HAP-1 (cell line): ENCODE measurements around the gene MYOCD.
"Not testable (repeated sequence)": the region's sequence is repeated elsewhere in the genome, so short reads cannot be mapped to it uniquely, and the experiment has no call there.

Source experiments
- DNase-seq, 2 experiments: peaks; one replicate each; pipeline ENCODE4 v3.0.0-alpha.2; 2016 to 2020; ENCODE audit warnings: low spot score in 2 of 2
- H3K27me3 ChIP-seq: fragments of 250-450 bp; sonication (Bioruptor Pico); 2 replicates; pipeline ENCODE4 v1.5.1; 2020; ENCODE audit warnings: low read depth, mild to moderate bottlenecking, moderate library complexity
- H3K36me3 ChIP-seq: fragments of 250-450 bp; sonication (Bioruptor Pico); replicated peaks from 2 replicates; pipeline ENCODE4 v1.5.1; 2020; ENCODE audit warnings: mild to moderate bottlenecking
- H3K4me1 ChIP-seq: fragments of 250-450 bp; sonication (Bioruptor Pico); 2 replicates; pipeline ENCODE4 v1.5.1; 2020; ENCODE audit warnings: mild to moderate bottlenecking
- H3K4me3 ChIP-seq: fragments of 250-450 bp; sonication (Bioruptor Pico); 2 replicates; pipeline ENCODE4 v1.5.1; 2020; ENCODE audit warnings: mild to moderate bottlenecking, moderate library complexity
- H3K9me3 ChIP-seq: fragments of 250-450 bp; sonication (Bioruptor Pico); 2 replicates; pipeline ENCODE4 v1.5.1; 2020; ENCODE audit warnings: mild to moderate bottlenecking, moderate library complexity
- in situ Hi-C: fragments of 300-500 bp; cut with MboI; formaldehyde crosslinking; loops from 3 replicates; pipeline ENCODE4 v1.14.3; 2020; ENCODE audit warnings: low sequenced_read_pairs, inconsistent platforms, mixed read lengths

MYOCD gene

GRCh38 chr17:12634789-12635414 is 30.8 kb upstream of the MYOCD start:
- no peak for DNase-seq
- in situ Hi-C loops, result no loop called here
- Histone ChIP-seq H3K4me1 (peaks cover 5% of the 10 kb centered on the region), H3K9me3 (no peaks in the 10 kb centered on the region), H3K4me3 (no peak overlapping the region), H3K36me3 (no peaks in the 10 kb centered on the region), H3K27me3 (no peaks in the 10 kb centered on the region)

GRCh38 chr17:12635996-12636395 is 29.7 kb upstream of the MYOCD start:
- DNase-seq, H3K9me3 ChIP-seq, H3K4me1 ChIP-seq, in situ Hi-C loops, H3K27me3 ChIP-seq, H3K4me3 ChIP-seq, H3K36me3 ChIP-seq: not testable (repeated sequence)

- no peak for DNase-seq
- in situ Hi-C loops, result no loop called here
- Histone ChIP-seq H3K4me1 (no peaks in the 10 kb centered on the region), H3K9me3 (no peaks in the 10 kb centered on the region), H3K27me3 (no peaks in the 10 kb centered on the region), H3K4me3 (no peak overlapping the region), H3K36me3 (no peaks in the 10 kb centered on the region)
Measured at GRCh38 chr17:12637015-12637414, 28.7 kb upstream of the MYOCD start.

GRCh38 chr17:12637745-12638651 is 27.7 kb upstream of the MYOCD start:
- in situ Hi-C loops, result no loop called here

GRCh38 chr17:12640364-12640763 is 25.3 kb upstream of the MYOCD start:
- in situ Hi-C loops, result no loop called here
- no peaks in the 10 kb centered on the region for H3K4me1 ChIP-seq

More at GRCh38 chr17:12637745-12638651, 27.7 kb upstream of the MYOCD start:
- DNase-seq, result no peak
- no peak overlapping the region for H3K4me3 ChIP-seq
- no peaks in the 10 kb centered on the region for H3K9me3 ChIP-seq
- no peaks in the 10 kb centered on the region for H3K4me1 ChIP-seq
- H3K27me3 ChIP-seq, result no peaks in the 10 kb centered on the region
- H3K36me3 ChIP-seq, result no peaks in the 10 kb centered on the region

GRCh38 chr17:12641084-12641483 is 24.6 kb upstream of the MYOCD start:
- no peak for DNase-seq
- Histone ChIP-seq H3K27me3 (no peaks in the 10 kb centered on the region), H3K36me3 (no peaks in the 10 kb centered on the region), H3K9me3 (no peaks in the 10 kb centered on the region), H3K4me1 (no peaks in the 10 kb centered on the region), H3K4me3 (no peak overlapping the region)
- in situ Hi-C loops, result no loop called here

More at GRCh38 chr17:12640364-12640763, 25.3 kb upstream of the MYOCD start:
- no peaks in the 10 kb centered on the region for H3K27me3 ChIP-seq
- no peak for DNase-seq
- no peaks in the 10 kb centered on the region for H3K36me3 ChIP-seq
- H3K4me3 ChIP-seq, result no peak overlapping the region
- no peaks in the 10 kb centered on the region for H3K9me3 ChIP-seq

GRCh38 chr17:12642034-12642433 is 23.7 kb upstream of the MYOCD start:
- no peaks in the 10 kb centered on the region for H3K4me1 ChIP-seq
- H3K27me3 ChIP-seq, result no peaks in the 10 kb centered on the region
- H3K36me3 ChIP-seq, result no peaks in the 10 kb centered on the region
- in situ Hi-C loops, result no loop called here
- DNase-seq, result no peak
- no peaks in the 10 kb centered on the region for H3K9me3 ChIP-seq
- H3K4me3 ChIP-seq, result no peak overlapping the region

GRCh38 chr17:12643822-12644221 is 21.9 kb upstream of the MYOCD start:
- in situ Hi-C loops, result no loop called here
- no peak overlapping the region for H3K4me3 ChIP-seq
- DNase-seq, result no peak
- no peaks in the 10 kb centered on the region for H3K27me3 ChIP-seq
- H3K9me3 ChIP-seq, result no peaks in the 10 kb centered on the region
- no peaks in the 10 kb centered on the region for H3K4me1 ChIP-seq
- H3K36me3 ChIP-seq, result no peaks in the 10 kb centered on the region

- Histone ChIP-seq H3K27me3 (no peaks in the 10 kb centered on the region), H3K4me3 (no peak overlapping the region), H3K36me3 (no peaks in the 10 kb centered on the region), H3K9me3 (no peaks in the 10 kb centered on the region), H3K4me1 (no peaks in the 10 kb centered on the region)
- no peak for DNase-seq
- in situ Hi-C loops, result no loop called here
Measured at GRCh38 chr17:12644623-12645022, 21.1 kb upstream of the MYOCD start.

GRCh38 chr17:12646761-12647422 is 18.8 kb upstream of the MYOCD start:
- Histone ChIP-seq H3K27me3 (no peaks in the 10 kb centered on the region), H3K9me3 (no peaks in the 10 kb centered on the region), H3K36me3 (no peaks in the 10 kb centered on the region), H3K4me1 (no peaks in the 10 kb centered on the region), H3K4me3 (no peak overlapping the region)
- in situ Hi-C loops, result no loop called here
- DNase-seq, result no peak

GRCh38 chr17:12648498-12648897 is 17.2 kb upstream of the MYOCD start:
- in situ Hi-C loops, result no loop called here
- no peaks in the 10 kb centered on the region for H3K36me3 ChIP-seq
- no peaks in the 10 kb centered on the region for H3K4me1 ChIP-seq
- H3K4me3 ChIP-seq, result no peak overlapping the region
- no peaks in the 10 kb centered on the region for H3K9me3 ChIP-seq
- DNase-seq, result no peak
- no peaks in the 10 kb centered on the region for H3K27me3 ChIP-seq

- Histone ChIP-seq H3K36me3 (no peaks in the 10 kb centered on the region), H3K27me3 (no peaks in the 10 kb centered on the region), H3K4me1 (no peaks in the 10 kb centered on the region), H3K9me3 (no peaks in the 10 kb centered on the region), H3K4me3 (no peak overlapping the region)
- DNase-seq, result no peak
- in situ Hi-C loops, result no loop called here
Measured at GRCh38 chr17:12655936-12656335, 9.8 kb upstream of the MYOCD start.

- in situ Hi-C loops, result no loop called here
- no peak for DNase-seq
- Histone ChIP-seq H3K4me3 (no peak overlapping the region), H3K9me3 (no peaks in the 10 kb centered on the region), H3K27me3 (no peaks in the 10 kb centered on the region), H3K36me3 (no peaks in the 10 kb centered on the region), H3K4me1 (no peaks in the 10 kb centered on the region)
Measured at GRCh38 chr17:12656354-12656753, 9.3 kb upstream of the MYOCD start.

GRCh38 chr17:12659500-12659899 is 6.2 kb upstream of the MYOCD start:
- H3K36me3 ChIP-seq, result no peaks in the 10 kb centered on the region
- H3K4me1 ChIP-seq, result no peaks in the 10 kb centered on the region
- no peaks in the 10 kb centered on the region for H3K9me3 ChIP-seq
- in situ Hi-C loops, result no loop called here
- H3K4me3 ChIP-seq, result no peak overlapping the region
- H3K27me3 ChIP-seq, result no peaks in the 10 kb centered on the region; the same call in 1 of the 2 replicates
- DNase-seq, result no peak
